ENCODE measurements around the gene PCDHB5.
"Not testable (repeated sequence)": the region's sequence is repeated elsewhere in the genome, so short reads cannot be mapped to it uniquely, and the experiment has no call there.

The PCDHB5 gene

GRCh38 chr5:141135030-141135717 lies at the start of gene PCDHB5:
Gene PCDHB5, plus strand, starts transcription at chr5:141135206. Its CDS starts 229 bp downstream, at chr5:141135435.
- no peak for DNase-seq

- no peak for DNase-seq
Measured at GRCh38 chr5:141094481-141095262, 40.3 kb upstream of the PCDHB5 start, which contains the start of gene PCDHB2. Gene PCDHB2, plus strand, starts transcription at chr5:141094615. Its CDS starts 176 bp downstream, at chr5:141094791.

GRCh38 chr5:141095263-141095641 lies 39.8 kb upstream of the PCDHB5 start:
- no peak for DNase-seq

- DNase-seq: not testable (repeated sequence)
Measured at GRCh38 chr5:141096181-141096580, 38.8 kb upstream of the PCDHB5 start.

- not testable (repeated sequence) for DNase-seq
Measured at GRCh38 chr5:141096586-141096985, 38.4 kb upstream of the PCDHB5 start.

GRCh38 chr5:141100243-141100805 lies 34.7 kb upstream of the PCDHB5 start, which contains the start of gene PCDHB3:
Gene PCDHB3, plus strand, starts transcription at chr5:141100473. Its CDS starts 177 bp downstream, at chr5:141100650.
- DNase-seq: peak; percentile 30 to 52

GRCh38 chr5:141101059-141101458 lies 33.9 kb upstream of the PCDHB5 start:
- DNase-seq: no peak

- DNase-seq: not testable (repeated sequence)
Measured at GRCh38 chr5:141102070-141102469, 32.9 kb upstream of the PCDHB5 start.

- not testable (repeated sequence) for DNase-seq
Measured at GRCh38 chr5:141102471-141102870, 32.5 kb upstream of the PCDHB5 start.

GRCh38 chr5:141105350-141105749 lies 29.7 kb upstream of the PCDHB5 start:
- no peak for DNase-seq

GRCh38 chr5:141119250-141119649 lies 15.8 kb upstream of the PCDHB5 start:
- DNase-seq: no peak

GRCh38 chr5:141121563-141121962 lies 13.4 kb upstream of the PCDHB5 start, which contains the start of gene PCDHB4:
Gene PCDHB4, plus strand, starts transcription at chr5:141121818. Its CDS starts 181 bp downstream, at chr5:141121999.
- peak in 1 of 2 donors; percentile 10 for DNase-seq

- no peak for DNase-seq
Measured at GRCh38 chr5:141121985-141122384, 13.0 kb upstream of the PCDHB5 start.

GRCh38 chr5:141123396-141124135 lies 11.4 kb upstream of the PCDHB5 start:
- DNase-seq: not testable (repeated sequence)

- DNase-seq: no peak
Measured at GRCh38 chr5:141127305-141127704, 7.7 kb upstream of the PCDHB5 start.

- no peak for DNase-seq
Measured at GRCh38 chr5:141135718-141136266, 786 bp downstream of the PCDHB5 start.

- DNase-seq: not testable (repeated sequence)
Measured at GRCh38 chr5:141137346-141137745, 2.3 kb downstream of the PCDHB5 start.

GRCh38 chr5:141149812-141150211 lies 14.8 kb downstream of the PCDHB5 start, which contains the start of gene PCDHB6:
Gene PCDHB6, plus strand, starts transcription at chr5:141150057. Its CDS starts 201 bp downstream, at chr5:141150258.
- DNase-seq: no peak

GRCh38 chr5:141150224-141150992 lies 15.4 kb downstream of the PCDHB5 start:
- DNase-seq: no peak

- DNase-seq: no peak
Measured at GRCh38 chr5:141150993-141151325, 16.0 kb downstream of the PCDHB5 start.

- DNase-seq: not testable (repeated sequence)
Measured at GRCh38 chr5:141151632-141152031, 16.6 kb downstream of the PCDHB5 start.

GRCh38 chr5:141152096-141152495 lies 17.1 kb downstream of the PCDHB5 start:
- not testable (repeated sequence) for DNase-seq
